C4-2B (cell line): ENCODE results near the gene ACBD6.

Experiments used
- ZFX ChIP-seq: fragments of 450-650 bp; IDR thresholded peaks from 2 replicates; pipeline ENCODE4 v1.6.1; 2017
- TF ChIP-seq, protein P1 (sequence below): fragments of 450-650 bp; conservative IDR thresholded peaks from 2 replicates; pipeline ENCODE4 v1.5.1; 2017; ENCODE audit warnings: mild to moderate bottlenecking

- TF ChIP-seq, protein P1, sequence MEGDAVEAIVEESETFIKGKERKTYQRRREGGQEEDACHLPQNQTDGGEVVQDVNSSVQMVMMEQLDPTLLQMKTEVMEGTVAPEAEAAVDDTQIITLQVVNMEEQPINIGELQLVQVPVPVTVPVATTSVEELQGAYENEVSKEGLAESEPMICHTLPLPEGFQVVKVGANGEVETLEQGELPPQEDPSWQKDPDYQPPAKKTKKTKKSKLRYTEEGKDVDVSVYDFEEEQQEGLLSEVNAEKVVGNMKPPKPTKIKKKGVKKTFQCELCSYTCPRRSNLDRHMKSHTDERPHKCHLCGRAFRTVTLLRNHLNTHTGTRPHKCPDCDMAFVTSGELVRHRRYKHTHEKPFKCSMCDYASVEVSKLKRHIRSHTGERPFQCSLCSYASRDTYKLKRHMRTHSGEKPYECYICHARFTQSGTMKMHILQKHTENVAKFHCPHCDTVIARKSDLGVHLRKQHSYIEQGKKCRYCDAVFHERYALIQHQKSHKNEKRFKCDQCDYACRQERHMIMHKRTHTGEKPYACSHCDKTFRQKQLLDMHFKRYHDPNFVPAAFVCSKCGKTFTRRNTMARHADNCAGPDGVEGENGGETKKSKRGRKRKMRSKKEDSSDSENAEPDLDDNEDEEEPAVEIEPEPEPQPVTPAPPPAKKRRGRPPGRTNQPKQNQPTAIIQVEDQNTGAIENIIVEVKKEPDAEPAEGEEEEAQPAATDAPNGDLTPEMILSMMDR, result no peak
- no peak for TF ChIP-seq ZFX
Observed at GRCh38 chr1:180435566-180435965, 66.8 kb downstream of the ACBD6 start.
